Panc1 (cell line): Measurements from ENCODE around the gene ATCAY.

Experiments used
- CTCF ChIP-seq: fragments of 450-650 bp; IDR thresholded peaks from 2 replicates; pipeline ENCODE4 v1.5.1; 2017; ENCODE audit warnings: mild to moderate bottlenecking
- POLR2AphosphoS5 ChIP-seq: IDR thresholded peaks from 2 replicates; pipeline ENCODE4 v1.6.1; 2012; ENCODE audit warnings: mild to moderate bottlenecking, low read depth, low read length, moderate library complexity

- TF ChIP-seq CTCF, result peak; percentile 77; the same call in 1 of the 2 replicates
- TF ChIP-seq POLR2AphosphoS5, result no peak
These were observed 31.4 kb upstream of the ATCAY start for GRCh38 chr19:3849092-3849491.
